Astrocyte of the cerebellum (primary cell): ENCODE results near the gene PPP1R15B.

Experiments
- DNase-seq: peaks from one replicate; pipeline ENCODE4 v3.0.0-alpha.2; 2011; ENCODE audit warnings: low read depth
- H3K4me3 ChIP-seq: 2 replicates; pipeline ENCODE4 v1.5.1; 2011; ENCODE audit warnings: mild to moderate bottlenecking, low read depth, low read length, moderate library complexity
- in situ Hi-C: cut with HindIII; loops from 2 replicates; pipeline ENCODE4 v1.10.0; 2017; ENCODE audit warnings: low sequenced_read_pairs
- TF ChIP-seq, protein P1 (sequence below): IDR thresholded peaks from 2 replicates; pipeline ENCODE4 v1.5.1; 2012; ENCODE audit warnings: low read length, low read depth, moderate library complexity, mild to moderate bottlenecking; ENCODE audit errors: missing control alignments

The PPP1R15B gene

DNA sequence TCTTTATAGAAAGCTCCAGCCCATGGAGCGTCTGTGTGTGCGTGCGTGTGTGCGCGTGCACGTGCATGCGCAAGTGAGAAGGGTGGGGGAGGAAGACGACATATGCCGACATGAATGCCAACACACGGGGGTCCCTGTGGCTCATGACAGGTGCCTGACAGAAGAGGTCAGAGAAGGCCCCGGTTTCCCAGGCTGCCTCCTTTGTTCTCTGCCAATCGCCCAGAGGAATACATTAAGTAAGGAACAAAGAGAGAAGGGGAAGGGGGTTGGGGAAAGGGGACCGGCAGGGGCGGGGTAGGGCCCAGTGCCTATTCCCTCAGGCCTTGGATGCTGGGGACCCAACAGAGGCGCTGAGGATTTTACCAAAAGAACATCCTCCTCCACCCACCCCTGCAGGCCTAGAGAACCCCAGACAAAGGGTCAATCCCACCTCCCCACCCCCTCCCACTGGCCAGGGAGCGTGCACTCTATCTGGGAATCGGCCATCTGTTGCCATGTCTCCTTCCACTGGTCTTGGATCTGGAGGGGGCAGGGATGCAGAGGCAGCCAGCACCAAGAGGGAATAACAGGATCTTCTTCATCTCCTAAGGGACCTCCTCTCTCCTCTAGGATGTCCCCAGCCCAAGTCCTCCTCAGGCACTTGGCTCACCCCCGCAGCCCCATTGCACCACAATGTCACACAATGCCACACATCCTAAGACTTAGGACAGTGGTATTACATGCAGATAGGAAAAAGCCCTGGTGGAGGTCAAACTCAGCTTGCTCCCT is 43.6 kb upstream of the PPP1R15B start:
- TF ChIP-seq, protein P1, sequence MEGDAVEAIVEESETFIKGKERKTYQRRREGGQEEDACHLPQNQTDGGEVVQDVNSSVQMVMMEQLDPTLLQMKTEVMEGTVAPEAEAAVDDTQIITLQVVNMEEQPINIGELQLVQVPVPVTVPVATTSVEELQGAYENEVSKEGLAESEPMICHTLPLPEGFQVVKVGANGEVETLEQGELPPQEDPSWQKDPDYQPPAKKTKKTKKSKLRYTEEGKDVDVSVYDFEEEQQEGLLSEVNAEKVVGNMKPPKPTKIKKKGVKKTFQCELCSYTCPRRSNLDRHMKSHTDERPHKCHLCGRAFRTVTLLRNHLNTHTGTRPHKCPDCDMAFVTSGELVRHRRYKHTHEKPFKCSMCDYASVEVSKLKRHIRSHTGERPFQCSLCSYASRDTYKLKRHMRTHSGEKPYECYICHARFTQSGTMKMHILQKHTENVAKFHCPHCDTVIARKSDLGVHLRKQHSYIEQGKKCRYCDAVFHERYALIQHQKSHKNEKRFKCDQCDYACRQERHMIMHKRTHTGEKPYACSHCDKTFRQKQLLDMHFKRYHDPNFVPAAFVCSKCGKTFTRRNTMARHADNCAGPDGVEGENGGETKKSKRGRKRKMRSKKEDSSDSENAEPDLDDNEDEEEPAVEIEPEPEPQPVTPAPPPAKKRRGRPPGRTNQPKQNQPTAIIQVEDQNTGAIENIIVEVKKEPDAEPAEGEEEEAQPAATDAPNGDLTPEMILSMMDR = no peak
- in situ Hi-C loops = no loop called here
- DNase-seq = no peak
- no peak overlapping the region for H3K4me3 ChIP-seq

DNA sequence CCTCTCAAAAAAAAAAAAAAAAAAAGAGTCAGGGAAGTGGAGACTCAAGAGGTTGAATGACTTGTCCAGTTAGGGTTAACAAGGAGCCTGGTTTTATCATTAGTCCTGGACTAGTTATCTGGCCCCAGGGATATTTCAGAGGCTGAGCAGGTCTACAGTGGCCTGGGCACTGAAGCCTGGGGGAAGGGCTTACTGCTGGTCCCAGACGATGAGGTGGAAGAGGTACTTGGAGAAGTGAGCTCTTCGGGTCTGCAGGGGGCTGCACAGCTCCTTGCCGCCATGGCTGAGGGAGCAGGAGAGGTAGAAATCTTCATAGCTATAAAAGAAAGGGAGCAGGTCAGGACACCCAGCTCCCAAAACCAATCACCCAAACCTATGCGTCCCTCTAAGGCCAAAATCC is 42.9 kb upstream of the PPP1R15B start:
- in situ Hi-C loops = no loop called here
- no peak for DNase-seq
- H3K4me3 ChIP-seq = no peak overlapping the region
- TF ChIP-seq, protein P1 = no peak

DNA sequence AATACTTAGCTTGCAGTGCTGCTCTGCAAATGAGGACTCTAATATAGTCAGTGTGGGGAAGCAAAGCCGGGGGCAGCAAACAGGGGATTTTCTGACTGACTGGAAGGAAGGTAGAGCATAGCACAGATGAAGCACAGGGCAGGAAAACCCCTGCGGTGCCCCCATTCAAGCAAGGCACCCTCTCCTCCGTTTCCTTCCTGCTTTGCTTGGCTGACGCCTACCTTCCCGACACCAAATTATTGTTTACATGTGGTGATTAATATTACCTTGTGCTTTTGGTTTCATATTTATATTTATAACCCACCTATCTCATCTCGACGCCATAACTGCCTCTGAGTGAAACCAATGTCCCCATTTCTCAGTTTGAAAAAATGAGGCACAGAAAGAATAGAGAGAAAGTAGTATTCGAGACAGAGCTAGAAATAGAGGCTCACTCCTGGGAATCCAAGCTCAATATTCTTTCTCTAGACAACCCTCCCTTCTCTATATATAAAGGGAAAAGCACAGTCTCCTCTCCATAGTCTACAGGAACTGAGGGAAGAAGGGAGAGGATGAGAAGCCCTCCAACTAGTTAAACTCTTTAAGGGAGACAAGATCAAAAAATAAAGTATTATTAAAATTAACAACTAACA is 41.6 kb upstream of the PPP1R15B start:
- H3K4me3 ChIP-seq = no peak overlapping the region
- TF ChIP-seq, protein P1 = no peak
- no peak for DNase-seq
- in situ Hi-C loops = no loop called here

DNA sequence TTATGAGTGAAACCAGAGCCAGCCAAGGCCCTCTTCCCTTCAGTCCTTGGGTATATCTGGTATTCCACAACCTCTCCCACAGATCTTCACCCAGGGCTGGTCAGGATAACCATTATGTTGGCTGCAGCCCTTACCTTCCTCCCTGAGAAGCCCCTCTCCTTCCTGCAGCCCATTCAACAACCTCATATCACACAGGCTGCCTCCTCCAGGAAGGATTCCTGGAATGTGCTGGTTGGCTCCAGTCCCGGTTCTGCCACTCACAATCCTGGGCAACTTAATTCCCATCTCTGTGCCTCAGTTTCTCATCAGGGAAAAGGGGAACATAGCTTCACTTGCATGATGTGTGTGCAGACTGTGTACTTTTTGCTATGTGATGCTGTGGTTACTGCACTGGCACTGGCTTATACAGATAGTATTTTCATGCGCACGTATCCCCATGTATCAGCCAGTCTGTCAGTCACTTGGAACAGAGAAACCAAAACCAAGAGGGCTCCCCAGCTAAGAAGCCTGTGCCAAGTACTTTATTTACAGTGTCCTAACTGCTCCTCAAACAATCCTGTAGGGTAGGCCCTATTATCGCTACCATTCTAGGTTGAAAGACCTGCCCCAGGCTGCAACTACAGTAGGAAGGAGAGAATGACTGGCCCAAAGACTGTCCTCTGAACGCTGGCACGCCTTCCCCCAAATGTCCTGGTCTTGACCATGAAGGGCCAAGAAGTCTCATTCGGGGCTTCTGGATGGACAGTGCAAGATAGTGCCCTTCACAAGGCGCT is 39.9 kb upstream of the PPP1R15B start:
- in situ Hi-C loops = no loop called here
- TF ChIP-seq, protein P1 = no peak
- no peak for DNase-seq
- no peak overlapping the region for H3K4me3 ChIP-seq

GRCh38 chr1:204450461-204451257 is 39.0 kb upstream of the PPP1R15B start:
- no peak for DNase-seq
- in situ Hi-C loops = no loop called here
- H3K4me3 ChIP-seq = no peak overlapping the region
- TF ChIP-seq, protein P1 = no peak
